GM21717 (cell line): ENCODE results near the gene RPEL1.
"Not testable (repeated sequence)": the region's sequence is repeated elsewhere in the genome, so short reads cannot be mapped to it uniquely, and the experiment has no call there.

Source experiments
- ATAC-seq: cut with Tn5 transposase; IDR thresholded peaks from one replicate; pipeline ENCODE4 v1.9.1; 2021; ENCODE audit warnings: mild to moderate bottlenecking, moderate library complexity; ENCODE audit not compliant: unreplicated experiment

Gene RPEL1

GRCh38 chr10:103232772-103233488 lies 12.8 kb upstream of the RPEL1 start:
- ATAC-seq, result no peak

DNA sequence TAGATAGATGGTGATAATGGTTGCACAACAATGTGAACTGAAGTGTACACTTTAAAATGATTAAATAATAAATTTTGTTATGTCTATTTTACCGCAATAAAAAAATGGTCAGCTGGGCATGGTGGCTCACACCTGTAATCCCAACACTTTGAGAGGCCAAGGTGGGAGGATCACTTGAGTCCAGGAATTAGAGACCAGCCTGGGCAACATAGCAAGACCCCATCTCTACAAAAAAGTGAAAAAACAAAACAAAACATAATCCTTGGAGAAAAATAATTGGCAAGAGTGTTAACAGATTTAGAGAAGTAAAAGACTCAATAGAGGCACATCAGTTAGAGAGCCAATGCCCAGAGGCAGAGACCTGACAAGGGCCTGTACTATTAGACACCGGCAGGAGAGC lies 9.9 kb upstream of the RPEL1 start:
- ATAC-seq, result no peak

DNA sequence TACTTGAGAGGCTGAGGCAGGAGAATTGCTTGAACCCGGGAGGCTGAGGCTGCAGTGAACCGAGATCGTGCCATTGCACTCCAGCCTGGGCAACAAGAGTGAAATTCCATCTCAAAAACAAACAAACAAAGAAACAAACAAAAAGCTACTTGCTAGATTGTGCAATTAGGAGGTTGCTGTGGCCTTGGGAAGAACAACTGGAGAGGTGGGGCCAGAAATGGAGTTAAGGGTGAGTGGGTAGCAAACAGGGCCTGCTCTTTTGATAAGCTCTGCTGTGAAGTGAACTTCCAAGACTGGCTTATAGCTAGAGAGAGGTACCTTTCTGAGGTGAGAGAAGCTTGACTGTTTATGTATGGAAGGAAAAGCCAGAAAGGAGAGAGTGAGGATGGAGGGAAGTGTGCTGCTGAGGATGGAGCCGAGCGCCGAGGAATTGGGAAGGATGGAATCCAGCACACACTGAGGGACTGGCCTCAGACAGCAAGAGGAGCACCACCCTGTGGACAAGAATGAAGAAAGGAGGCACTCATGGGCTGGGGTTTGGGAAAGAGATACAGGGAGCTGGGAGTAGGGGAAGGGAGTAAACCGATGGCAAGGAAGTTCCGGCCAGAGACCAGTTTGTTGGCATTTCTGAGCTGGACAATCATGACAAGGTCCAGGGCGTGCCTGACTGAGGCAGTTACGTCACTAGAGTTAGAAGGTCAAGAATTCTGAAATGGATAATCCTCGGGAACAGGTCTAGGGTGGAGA lies 7.0 kb upstream of the RPEL1 start:
- no peak for ATAC-seq

DNA sequence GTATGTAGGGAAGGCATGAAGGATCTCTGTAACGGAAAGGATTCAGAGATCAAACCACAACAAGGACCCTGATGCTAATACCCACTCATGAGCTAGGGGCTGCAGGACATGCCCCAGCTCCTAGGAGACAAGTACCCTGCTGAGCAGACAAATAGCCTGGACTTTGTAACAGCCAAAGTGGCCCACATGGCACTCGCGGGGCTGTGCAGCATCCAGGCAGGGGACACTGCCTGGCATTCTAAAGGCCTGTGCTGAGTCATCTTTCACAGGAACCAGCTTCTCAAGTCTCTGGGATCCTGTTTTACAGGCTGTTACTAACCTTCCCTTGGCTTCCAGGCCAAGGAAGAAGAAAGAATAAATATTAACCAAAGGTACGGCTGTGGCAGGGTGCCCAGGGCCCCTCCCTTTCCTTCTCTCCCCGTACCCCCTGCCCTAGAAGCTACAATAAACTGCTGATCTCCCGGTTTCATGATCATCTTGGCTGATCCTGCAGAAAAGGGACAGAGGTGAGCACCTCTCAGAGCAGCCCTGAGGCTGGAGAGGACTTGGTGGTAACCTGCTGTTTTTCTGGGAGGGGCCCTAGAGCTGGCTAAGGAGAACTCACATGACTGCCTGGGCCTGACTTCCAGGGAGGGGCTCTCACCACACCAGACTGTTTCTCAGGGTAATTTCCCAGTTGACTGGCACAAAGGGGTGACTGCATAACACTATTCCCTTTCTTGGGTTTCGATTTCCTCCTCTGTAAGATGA lies 4.2 kb upstream of the RPEL1 start:
- no peak for ATAC-seq

- ATAC-seq, result no peak
These were observed 918 bp upstream of the RPEL1 start for GRCh38 chr10:103244666-103245271.

- ATAC-seq, result no peak
These were observed 637 bp downstream of the RPEL1 start for GRCh38 chr10:103246324-103246723.

GRCh38 chr10:103254113-103254512 lies 8.4 kb downstream of the RPEL1 start:
- no peak for ATAC-seq

DNA sequence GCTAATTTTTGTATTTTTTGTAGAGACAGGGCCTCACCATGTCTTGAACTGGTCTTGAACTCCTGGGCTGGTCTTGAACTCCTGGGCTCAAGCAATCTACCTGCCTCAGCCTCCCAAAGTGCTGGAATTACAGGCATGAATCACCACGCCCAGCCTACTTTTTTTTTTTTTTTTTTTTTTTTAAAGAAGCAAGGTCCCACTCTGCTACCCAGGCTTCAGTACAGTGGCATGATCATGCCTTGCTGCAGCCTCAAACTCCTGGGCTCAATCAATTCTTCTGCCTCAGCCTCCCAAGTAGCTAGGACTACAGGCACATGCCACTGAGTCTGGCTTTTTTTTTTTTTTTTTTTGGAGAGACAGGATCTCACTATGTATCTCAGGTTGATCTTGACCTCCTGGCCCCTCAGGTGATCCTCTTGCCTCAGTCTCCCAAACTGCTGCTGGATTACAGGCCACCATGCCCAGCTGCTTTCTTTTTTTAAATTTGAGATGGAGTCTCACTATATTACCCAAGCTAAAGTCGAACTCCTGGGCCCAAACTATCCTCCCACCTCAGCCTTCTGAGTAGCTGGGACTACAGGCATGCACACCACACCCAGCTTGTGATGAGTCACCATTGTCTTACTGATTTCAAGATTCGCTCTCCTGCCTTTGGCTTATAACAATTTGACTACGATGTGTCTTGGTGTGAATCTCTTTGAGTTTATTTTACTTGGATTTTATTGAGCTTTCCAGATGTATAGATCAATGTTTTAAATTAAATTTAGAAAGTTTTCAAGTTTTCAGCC lies 9.0 kb downstream of the RPEL1 start:
- no peak for ATAC-seq

DNA sequence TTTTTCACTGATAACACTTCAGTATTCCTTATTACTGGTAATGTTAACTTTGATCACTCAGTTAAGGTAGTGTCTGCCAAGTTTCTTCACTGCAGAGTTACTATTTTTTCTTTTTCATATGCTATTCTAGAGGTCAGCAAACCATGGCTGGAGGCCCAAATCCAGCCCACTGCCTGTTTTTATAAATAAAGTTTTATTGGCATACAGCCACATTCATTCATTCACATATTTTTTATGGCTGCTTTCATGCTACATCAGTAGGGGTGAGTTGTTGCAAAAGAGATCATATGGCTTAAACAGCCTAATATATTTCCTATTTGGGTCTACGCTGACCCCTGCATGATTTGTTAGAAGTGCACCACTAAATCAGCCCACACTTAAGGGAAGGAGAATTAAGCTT lies 10.9 kb downstream of the RPEL1 start:
- no peak for ATAC-seq

DNA sequence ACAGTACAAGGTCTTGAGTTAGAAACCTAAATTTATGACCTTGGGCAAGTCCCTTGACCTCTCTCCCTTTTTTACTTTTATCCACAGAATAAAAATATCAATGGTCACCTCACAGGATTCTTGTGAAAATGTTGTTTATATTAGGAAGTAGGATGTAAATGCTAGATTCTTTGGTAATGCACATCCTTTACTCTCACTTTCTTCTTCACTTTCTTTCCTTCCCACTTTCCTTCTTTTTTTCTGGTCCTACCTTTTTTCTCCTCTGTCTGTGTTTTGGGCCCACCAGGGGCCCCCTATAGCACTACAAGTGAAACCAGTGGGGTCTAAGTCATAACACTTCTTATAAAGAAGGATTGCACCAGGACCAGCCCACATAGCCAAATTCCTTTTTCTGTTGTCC lies 12.1 kb downstream of the RPEL1 start:
- no peak for ATAC-seq

GRCh38 chr10:103258928-103259327 lies 13.2 kb downstream of the RPEL1 start:
- not testable (repeated sequence) for ATAC-seq

DNA sequence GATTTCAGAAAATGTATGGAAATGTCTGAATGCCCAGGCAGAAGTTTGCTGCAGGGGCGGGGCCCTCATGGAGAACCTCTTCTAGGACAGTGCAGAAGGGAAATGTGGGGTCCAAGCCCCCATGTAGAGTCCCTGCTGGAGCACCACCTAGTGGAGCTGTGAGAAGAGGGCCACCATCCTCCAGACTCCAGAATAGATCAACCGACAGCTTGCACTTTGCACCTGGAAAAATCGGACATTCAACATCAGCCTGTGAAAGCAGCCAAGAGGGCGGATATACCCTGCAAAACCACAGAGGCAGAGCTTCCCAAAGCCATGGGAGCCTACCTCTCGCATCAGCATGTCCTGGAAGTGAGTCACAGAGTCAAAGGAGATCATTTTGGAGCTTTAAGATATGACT lies 14.3 kb downstream of the RPEL1 start:
- ATAC-seq, result no peak

DNA sequence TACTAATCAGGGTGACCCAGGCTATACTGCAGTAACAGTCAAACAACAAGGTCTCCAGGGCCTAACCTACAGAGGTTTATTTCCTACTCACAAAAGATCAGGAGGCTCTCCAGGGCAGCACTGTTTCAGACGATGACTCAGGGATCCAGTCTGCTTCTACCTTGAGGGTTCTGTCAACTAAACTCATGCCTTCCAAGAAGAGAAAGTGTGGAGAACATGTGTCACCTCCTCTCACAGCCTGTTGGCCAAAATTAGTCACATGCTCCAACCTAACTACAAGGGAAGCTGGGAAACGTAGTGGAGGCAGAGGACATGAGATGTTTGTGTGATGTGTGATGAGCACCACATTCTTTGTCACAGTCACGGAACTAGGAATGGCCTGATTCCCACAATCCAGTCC lies 16.5 kb downstream of the RPEL1 start:
- ATAC-seq, result no peak

- ATAC-seq, result no peak
These were observed 20.1 kb downstream of the RPEL1 start for GRCh38 chr10:103265717-103266329.

DNA sequence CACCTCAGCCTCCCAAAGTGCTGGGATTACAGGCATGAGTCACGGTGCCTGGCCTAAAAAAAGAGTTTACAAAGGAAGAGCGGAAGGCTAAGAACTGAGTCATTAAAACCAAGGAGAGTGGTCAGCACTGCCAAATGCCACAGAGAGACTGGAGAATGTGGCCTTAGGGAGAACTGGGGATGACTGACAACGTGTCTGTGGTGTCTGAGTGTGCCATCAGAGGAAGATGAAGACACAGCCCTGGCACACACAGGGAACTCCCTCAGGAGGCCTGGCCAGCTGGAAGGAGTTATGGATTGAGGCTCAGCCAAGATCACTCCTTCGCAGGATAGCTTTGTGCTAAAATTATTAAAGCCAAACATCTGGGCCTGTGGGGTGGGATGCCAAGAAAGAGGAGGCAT lies 27.4 kb downstream of the RPEL1 start:
- ATAC-seq, result no peak

GRCh38 chr10:103276251-103276895 lies 30.7 kb downstream of the RPEL1 start:
- ATAC-seq, result no peak

GRCh38 chr10:103276896-103277712 lies 31.4 kb downstream of the RPEL1 start, which contains the start of gene INA:
TSS of gene INA (plus strand) at chr10:103277138. CDS start at chr10:103277212, 74 bp downstream.
- ATAC-seq, result no peak

DNA sequence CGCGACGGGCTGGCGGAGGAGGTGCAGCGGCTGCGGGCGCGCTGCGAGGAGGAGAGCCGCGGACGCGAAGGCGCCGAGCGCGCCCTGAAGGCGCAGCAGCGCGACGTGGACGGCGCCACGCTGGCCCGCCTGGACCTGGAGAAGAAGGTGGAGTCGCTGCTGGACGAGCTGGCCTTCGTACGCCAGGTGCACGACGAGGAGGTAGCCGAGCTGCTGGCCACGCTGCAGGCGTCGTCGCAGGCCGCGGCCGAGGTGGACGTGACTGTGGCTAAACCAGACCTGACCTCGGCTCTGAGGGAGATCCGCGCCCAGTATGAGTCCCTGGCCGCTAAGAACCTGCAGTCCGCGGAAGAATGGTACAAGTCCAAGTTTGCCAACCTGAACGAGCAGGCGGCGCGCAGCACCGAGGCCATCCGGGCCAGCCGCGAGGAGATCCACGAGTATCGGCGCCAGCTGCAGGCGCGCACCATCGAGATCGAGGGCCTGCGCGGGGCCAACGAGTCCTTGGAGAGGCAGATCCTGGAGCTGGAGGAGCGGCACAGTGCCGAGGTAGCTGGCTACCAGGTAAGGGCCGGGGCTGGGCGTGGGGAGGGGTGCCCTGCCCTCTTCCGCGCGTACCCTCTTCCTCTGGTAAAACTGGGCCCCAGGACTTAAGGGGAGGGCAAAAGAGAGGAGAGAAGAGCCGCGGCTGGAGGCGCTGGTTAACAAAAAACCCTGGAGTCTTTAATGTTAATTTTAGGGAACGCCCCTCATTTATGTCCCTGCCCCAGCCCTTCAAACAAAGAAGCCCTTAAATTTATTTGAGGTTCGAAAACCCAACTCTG lies 32.2 kb downstream of the RPEL1 start:
- ATAC-seq, result no peak
